GM18505 (cell line): Measurements from ENCODE around the gene ARNT2.

ENCODE experiments used
- ATAC-seq: cut with Tn5 transposase; IDR thresholded peaks from one replicate; pipeline ENCODE4 v1.9.1; 2021; ENCODE audit not compliant: unreplicated experiment
- POLR2A ChIP-seq: IDR thresholded peaks from 4 replicates; pipeline ENCODE4 v1.6.1; 2011; ENCODE audit warnings: borderline replicate concordance; ENCODE audit not compliant: insufficient read depth, insufficient read length; ENCODE audit errors: extremely low read depth

Gene ARNT2

DNA sequence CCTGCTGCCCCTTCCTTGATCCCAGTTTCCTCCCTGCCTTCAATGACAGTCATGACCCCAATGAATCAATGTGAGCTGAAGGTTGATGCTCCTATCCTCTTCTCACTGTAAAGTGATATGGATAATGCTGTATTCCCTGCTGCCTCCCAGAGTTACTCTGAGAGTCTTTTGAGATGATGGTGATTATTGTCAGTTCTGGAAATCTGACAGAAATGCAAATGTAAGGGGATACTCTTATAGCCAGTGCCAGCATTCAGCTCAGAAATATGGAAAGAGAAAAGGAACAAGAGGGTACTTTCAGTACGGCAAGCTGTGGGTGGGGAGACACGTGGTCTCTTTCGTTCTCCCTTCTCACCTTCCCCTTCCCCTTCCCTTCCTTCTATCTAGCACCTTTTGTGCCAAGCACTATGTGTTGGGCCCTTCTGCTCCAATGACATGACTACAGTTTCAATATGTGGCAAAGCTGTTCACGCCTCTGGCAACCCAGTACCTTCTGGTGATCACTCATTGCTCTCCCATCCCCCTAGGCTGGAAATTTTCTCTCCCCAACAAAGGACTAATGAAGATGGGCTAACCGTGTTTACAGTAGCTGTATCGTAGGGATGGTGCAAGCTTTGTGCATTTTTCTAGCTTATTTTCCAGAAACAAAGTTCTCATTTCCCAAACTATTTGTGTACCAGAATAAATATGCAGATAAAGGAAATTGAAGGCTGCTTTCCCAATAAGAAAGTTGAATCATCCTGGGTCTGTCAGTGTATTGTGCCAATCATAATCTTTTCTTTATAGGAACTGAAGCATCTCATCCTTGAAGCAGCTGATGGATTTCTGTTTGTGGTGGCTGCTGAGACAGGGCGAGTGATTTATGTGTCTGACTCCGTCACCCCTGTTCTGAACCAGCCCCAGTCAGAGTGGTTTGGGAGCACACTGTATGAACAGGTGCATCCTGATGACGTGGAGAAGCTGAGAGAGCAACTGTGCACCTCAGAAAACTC lies 70.3 kb downstream of the ARNT2 start:
- ATAC-seq, result no peak
- TF ChIP-seq POLR2A, result no peak

DNA sequence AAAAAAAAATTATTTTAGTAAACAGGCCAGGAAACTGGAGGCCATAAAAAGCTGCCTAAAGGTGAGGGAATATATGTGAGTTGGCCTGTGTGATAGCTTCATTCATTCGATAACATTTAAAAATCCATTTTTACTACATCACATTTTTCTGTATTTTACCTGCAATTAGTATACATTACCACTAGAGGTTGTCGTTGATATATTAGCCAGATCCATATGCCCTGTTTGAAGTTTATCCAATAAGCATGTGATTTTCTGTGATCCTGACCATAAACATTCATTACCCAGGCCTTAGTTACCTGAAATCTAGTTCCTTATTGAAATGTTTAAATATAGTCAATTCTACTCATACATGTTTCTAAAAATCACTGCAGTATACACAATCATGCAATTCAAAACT lies 71.4 kb downstream of the ARNT2 start:
- no peak for ATAC-seq
- no peak for TF ChIP-seq POLR2A

DNA sequence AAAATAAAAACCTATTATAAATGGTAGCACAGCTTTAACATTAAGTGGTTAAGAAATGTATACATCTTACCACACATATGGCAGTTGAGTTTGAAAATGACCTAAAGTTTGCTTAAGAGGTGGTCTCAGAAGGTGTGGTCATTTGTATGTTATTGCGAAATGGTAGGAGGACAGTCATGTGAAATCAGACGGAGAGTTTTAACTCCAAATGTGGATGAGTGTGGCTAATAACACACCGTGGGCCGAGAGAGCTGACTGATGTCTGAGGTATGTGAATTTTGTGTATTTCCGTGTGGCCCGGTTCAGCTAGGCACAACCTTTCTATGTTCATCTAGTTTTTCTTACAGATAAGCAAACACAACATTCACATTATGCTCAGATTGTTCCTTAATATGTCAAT lies 71.9 kb downstream of the ARNT2 start:
- no peak for ATAC-seq
- TF ChIP-seq POLR2A, result no peak

DNA sequence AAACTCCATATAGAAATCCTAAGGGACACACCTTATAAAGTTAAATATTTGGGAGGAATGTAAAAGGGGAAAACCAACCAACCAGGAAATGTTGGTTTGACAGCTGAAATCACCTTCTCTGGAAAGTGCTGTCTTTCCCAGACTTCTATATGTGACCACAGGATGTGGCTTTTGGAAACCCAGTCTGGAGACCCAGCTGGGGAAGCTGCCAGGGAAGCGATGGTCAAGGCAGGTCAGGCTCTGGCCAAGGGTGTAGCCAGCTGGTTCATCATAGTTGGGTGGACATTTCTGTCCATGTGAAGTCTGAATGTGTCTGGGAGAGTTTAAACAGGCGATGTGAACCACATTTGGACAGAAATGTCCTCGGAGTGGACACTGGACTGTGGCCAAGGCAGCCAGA lies 73.9 kb downstream of the ARNT2 start:
- TF ChIP-seq POLR2A, result no peak
- no peak for ATAC-seq

DNA sequence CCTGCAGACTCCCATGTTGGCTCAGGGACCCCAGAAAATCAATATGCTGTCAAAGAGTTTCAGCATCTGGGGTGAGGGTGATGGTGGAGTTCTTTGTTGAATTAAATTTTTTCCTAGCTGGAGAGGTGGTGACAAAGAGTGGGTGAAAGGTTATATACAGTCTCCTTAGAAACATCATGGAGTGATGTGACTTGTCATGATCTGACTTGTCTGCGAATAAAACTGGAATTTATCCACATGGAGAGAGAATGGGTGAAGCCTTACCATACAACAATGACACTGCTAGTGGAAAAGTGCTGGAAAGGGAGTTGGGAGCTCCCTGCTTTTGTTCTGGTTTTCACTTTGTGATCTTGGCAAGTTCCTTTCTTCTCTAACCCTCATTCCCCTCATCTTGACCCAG lies 75.0 kb downstream of the ARNT2 start:
- ATAC-seq, result no peak

DNA sequence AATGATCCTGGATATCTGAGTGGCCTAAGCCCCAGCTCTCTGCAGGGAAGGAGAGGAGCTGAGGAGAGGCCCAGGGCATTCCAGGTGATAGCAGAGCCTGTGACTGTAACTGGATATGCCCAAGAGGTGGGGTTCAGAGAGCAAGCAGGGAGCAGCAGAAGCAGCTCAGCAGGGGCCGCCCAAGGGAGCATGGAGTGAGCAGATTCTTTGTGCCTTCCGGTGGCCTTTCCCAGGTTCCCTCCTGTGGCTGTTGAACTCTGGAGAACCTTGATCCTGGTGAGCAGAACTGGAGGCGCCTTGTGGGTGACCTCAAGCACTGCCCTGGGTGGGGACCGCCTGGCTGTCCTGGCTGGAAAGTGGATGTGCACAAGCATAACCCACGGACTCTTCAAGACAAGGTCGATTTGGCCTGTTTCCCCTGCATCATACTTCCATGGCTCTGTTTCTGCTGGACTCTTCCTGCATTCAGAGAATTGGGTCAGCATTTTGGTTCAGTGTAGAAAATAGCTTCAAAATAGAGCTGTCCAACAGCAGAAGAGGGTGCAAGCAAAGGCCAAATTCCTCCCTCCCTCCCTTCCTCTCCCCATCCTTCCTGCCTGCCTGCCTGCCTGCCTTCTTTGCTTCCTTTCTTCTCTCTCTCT lies 76.1 kb downstream of the ARNT2 start:
- no peak for TF ChIP-seq POLR2A
- ATAC-seq, result no peak

More for the DNA sequence above, 75.0 kb downstream of the ARNT2 start:
- TF ChIP-seq POLR2A, result no peak

DNA sequence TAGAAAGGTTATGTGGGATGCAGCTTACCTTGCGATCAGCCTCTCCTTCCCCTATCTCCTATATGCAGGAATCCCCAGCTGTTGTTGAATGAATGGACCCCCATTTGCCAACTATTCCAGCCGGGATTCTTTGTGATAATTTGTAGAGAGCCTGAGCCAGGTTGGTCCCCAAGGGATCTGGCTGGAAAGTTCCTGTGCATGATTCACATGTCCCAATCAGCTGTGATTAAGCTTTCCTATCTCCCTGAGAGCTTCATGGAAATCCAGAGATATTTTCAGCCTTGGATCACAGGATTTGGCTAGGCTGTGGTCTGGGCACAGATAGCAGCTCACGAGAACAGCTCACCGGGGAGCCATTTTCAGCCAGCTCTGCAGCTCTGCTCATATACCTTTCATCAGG lies 76.7 kb downstream of the ARNT2 start:
- no peak for ATAC-seq
- TF ChIP-seq POLR2A, result no peak

DNA sequence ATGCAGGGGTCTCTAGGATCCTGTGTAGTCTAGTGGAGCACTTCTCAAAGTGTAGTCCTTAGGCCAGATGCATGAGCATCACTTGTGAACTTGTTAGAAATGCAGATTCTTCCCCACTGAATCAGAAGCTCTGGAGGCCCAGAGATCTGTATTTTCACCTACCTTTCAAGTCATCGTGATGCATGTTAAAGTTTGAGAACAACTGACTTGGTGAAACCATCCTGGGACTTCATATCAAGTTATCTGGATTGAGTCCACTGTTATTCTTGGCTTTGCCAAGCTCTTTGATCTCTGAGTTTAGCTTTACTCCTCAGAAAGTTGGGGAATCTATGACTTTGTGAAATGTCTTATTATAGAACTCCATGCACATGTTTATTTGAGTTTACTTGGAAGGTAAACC lies 78.5 kb downstream of the ARNT2 start:
- ATAC-seq, result no peak
- no peak for TF ChIP-seq POLR2A

DNA sequence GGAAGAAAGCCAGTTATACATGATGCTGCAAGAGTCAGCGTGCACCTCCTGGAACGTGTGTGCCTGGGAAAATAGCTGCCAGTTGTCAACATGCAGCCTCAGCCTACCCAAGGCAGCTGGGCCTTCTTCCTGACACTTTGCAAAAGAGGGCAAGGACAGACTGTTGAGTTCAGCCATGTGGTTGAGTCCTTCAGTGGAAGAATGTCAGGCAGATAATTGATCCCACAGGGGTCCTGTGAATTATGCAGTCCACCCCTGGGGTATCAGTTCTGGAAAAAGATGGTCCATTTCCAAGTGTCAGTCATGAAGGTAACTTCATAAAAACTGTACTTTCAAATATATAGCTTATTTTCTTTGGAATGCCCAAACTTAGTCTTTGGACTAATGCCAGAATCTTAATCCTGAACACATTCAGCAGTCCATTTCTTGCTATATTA lies 79.6 kb downstream of the ARNT2 start:
- no peak for ATAC-seq
- TF ChIP-seq POLR2A, result no peak

DNA sequence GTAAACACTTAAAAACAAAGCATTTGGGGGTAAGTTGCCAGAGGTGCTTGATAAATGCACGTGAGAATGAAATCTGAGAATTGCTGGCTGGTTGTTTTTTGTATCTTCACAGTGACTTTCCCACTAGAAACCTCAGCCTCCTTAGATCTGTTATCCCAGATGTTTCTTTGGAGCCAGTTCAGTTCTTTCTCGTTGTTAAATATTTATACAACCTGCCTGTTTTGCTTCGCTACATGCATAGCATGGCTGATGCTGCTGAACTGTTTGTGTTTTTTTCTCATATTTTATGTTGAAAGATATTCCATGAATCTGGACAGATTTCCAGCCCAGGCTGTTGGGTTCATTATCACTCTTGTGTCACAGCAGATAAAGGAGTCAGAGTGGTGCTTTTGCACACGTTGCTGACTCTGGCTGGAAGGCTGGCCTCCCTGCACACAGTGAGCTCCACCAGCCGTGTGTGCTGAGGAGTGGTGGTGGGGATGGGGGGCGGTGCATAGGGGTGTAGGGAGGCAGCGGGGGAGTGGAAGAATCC lies 80.2 kb downstream of the ARNT2 start:
- TF ChIP-seq POLR2A, result no peak
- no peak for ATAC-seq

DNA sequence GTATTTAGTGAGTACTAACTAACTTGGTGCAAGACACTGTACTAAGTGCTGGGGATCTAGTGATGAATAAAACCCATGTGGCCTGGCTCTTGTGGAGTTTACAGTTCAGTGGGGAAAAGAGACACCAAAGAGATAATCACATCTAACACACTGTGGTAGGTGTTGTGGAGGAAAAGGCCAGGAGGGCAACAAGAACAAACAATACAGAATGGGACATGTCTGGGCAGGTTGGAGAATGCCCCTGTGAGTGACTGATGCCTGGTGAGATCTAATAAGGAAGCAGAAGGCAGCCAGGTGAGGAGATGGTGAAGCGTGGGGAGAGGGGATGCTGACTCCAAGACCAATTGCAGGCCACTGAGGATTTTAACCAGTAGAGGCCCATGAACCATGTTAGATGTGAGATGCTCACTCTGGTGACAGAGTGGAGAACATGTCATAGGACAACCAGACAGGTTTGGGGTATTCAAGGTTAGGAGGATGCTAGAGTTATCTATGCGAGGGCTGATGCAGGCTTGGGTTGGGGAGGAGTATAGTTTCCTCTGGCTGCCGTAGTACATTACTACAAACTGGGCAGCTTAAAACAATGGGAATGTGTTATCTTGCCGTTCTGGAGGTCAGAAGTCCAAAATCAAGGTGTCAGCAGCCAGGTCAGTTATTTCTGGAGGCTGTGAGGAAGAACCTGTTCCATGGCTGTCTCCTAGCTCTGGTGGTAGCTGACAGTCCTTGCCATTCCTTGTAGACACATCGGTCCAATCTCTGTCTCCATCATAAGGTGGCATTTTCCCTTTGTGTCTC lies 81.4 kb downstream of the ARNT2 start:
- ATAC-seq, result no peak
- no peak for TF ChIP-seq POLR2A

DNA sequence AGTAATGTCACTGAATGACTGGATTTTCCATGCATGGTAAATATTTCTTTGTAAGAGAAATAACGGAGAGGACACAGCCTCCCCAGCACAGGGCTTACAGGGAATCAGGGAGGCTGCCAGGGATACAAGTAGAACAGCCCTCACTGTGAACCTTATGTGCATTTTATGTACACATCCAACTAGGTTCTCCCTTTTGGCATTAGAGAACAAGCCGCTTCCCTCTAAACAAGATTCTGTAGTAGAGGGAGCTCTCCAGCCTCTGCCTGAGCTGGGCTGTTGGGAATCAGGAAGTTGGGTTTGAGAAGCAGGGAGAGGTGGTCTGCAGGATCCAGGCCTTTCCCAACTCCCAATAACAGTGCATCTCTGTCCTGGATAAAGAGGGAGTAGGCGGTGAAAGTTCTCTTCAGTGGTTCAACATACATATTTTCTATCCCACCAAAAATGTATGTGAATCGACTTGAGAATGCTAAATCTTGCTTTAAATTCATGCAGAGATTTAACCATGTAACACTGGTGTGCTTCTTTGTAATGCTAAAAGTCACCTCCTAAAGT lies 83.7 kb downstream of the ARNT2 start:
- no peak for ATAC-seq
- TF ChIP-seq POLR2A, result no peak
